Caco-2 (cell line): ENCODE data around the gene PLPP2. TPM values are rescaled to one million over a fixed set of nuclear protein-coding genes. Genes with fewer than 3 reads are reported as not detected.

Experiments
- BruUV-seq: library from RNA; stranded (reverse); fragments of 400-500 nt; replicated peaks from 2 replicates; lab custom pipeline; 2021; lab: Mats Ljungman, UMichigan
- CTCF ChIA-PET: fragments of 300-600 bp; sonication (Branson Sonifier 250); formaldehyde crosslinking; loops from one replicate; lab custom pipeline; 2022; ENCODE audit warnings: antibody characterized with exemption; lab: Charles Lee
- POLR2A ChIA-PET: fragments of 300-600 bp; sonication (Branson Sonifier 250); formaldehyde crosslinking; loops from one replicate; lab custom pipeline; 2022; ENCODE audit warnings: antibody characterized with exemption; lab: Charles Lee
- DNase-seq, 2 experiments: peaks; one replicate each; pipeline versions ENCODE4 v3.0.0 to v3.0.0-alpha.2; 2020 to 2022
- H3K27me3 ChIP-seq: replicated peaks from 2 replicates; pipeline ENCODE4 v1.6.0; 2011; ENCODE audit warnings: low read length; ENCODE audit not compliant: control insufficient read depth, insufficient read depth
- H3K36me3 ChIP-seq: 2 replicates; pipeline ENCODE4 v1.5.1; 2011; ENCODE audit warnings: low read length; ENCODE audit not compliant: control insufficient read depth, insufficient read depth
- H3K4me1 ChIP-seq: fragments of 250-450 bp; sonication (Bioruptor Pico); 2 replicates; pipeline ENCODE4 v1.5.1; 2020; ENCODE audit warnings: mild to moderate bottlenecking
- H3K4me3 ChIP-seq: 2 replicates; pipeline ENCODE4 v1.5.1; 2011; ENCODE audit warnings: low read depth, mild to moderate bottlenecking, control low read depth, low read length
- H3K9me3 ChIP-seq: fragments of 250-450 bp; sonication (Bioruptor Pico); 2 replicates; pipeline ENCODE4 v1.5.1; 2020; ENCODE audit warnings: mild to moderate bottlenecking, moderate library complexity
- H3K27ac Mint-ChIP-seq: one replicate; pipeline ENCODE4 v1.8.0; 2022; ENCODE audit warnings: mixed read lengths; ENCODE audit not compliant: unreplicated experiment
- H3K27me3 Mint-ChIP-seq: one replicate; pipeline ENCODE4 v1.8.0; 2022; ENCODE audit warnings: mixed read lengths; ENCODE audit not compliant: insufficient read depth, unreplicated experiment
- H3K36me3 Mint-ChIP-seq: one replicate; pipeline ENCODE4 v1.8.0; 2022; ENCODE audit warnings: mild to moderate bottlenecking, mixed read lengths; ENCODE audit not compliant: insufficient read depth, unreplicated experiment
- H3K4me1 Mint-ChIP-seq: one replicate; pipeline ENCODE4 v1.8.0; 2022; ENCODE audit warnings: low read depth, mixed read lengths; ENCODE audit not compliant: unreplicated experiment
- H3K4me3 Mint-ChIP-seq: one replicate; pipeline ENCODE4 v1.8.0; 2022; ENCODE audit warnings: mild to moderate bottlenecking, moderate library complexity, mixed read lengths; ENCODE audit not compliant: unreplicated experiment
- H3K9me3 Mint-ChIP-seq: one replicate; pipeline ENCODE4 v1.8.0; 2022; ENCODE audit warnings: mixed read lengths; ENCODE audit not compliant: unreplicated experiment
- CTCF ChIP-seq, 2 experiments: fragments of 200-600 bp in 1 of 2; IDR thresholded peaks; 1 replicate in 1 of 2; 2 replicates in 1 of 2; pipeline versions ENCODE4 v1.5.1 to v1.8.0; 2011 to 2022; ENCODE audit warnings: antibody characterized with exemption in 1 of 2, control low read depth in 1 of 2, inconsistent platforms in 1 of 2, low read depth in 1 of 2, low read length in 1 of 2, mild to moderate bottlenecking in 1 of 2, moderate library complexity in 1 of 2; ENCODE audit not compliant: insufficient read depth in 1 of 2, severe bottlenecking in 1 of 2, unreplicated experiment in 1 of 2
- intact Hi-C: fragments of 100-400 bp; cut with micrococcal nuclease; formaldehyde crosslinking; loops from one replicate; pipeline ENCODE4 v1.10.0; 2022; ENCODE audit not compliant: unreplicated experiment
- total RNA-seq: library from RNA; stranded (reverse); gene quantifications from 2 replicates; pipeline ENCODE4 v1.2.3, GENCODE V29; 2022

The PLPP2 gene
- total RNA-seq, 1 experiment from 2014 or later = 29.6 TPM

GRCh38 chr19:292951-293350 lies 1.7 kb upstream of the PLPP2 start:
- Mint-ChIP-seq H3K36me3 (peaks cover 13% of the 10 kb centered on the region), H3K27me3 (no peaks in the 10 kb centered on the region), H3K27ac (no peak overlapping the region), H3K9me3 (no peaks in the 10 kb centered on the region), H3K4me3 (peak overlapping the region; percentile 49), H3K4me1 (no peaks in the 10 kb centered on the region)
- Histone ChIP-seq H3K4me3 (no peak overlapping the region), H3K4me1 (peaks cover 34% of the 10 kb centered on the region), H3K36me3 (no peaks in the 10 kb centered on the region), H3K27me3 (no peaks in the 10 kb centered on the region), H3K9me3 (no peaks in the 10 kb centered on the region)
- CTCF ChIA-PET = no interaction called here
- POLR2A ChIA-PET = no interaction called here
- no TSS peak for BruUV-seq
- no peak for DNase-seq
- no peak for TF ChIP-seq CTCF (IDR thresholded peaks at IDR 0.05; ENCODE audit: insufficient read depth in 1 of 2, low read depth in 1 of 2, low read length in 1 of 2, severe bottlenecking in 1 of 2, unreplicated experiment in 1 of 2)
- intact Hi-C loops = no loop called here

- Histone ChIP-seq H3K36me3 (no peaks in the 10 kb centered on the region), H3K9me3 (no peaks in the 10 kb centered on the region), H3K4me3 (no peak overlapping the region), H3K4me1 (peaks cover 34% of the 10 kb centered on the region), H3K27me3 (no peaks in the 10 kb centered on the region)
- H3K27ac Mint-ChIP-seq = no peak overlapping the region
- no peaks in the 10 kb centered on the region for H3K27me3 Mint-ChIP-seq
- TF ChIP-seq CTCF (IDR thresholded peaks at IDR 0.05; ENCODE audit: insufficient read depth in 1 of 2, low read depth in 1 of 2, low read length in 1 of 2, severe bottlenecking in 1 of 2, unreplicated experiment in 1 of 2) = no peak
- peaks cover 13% of the 10 kb centered on the region for H3K36me3 Mint-ChIP-seq
- intact Hi-C loops = no loop called here
- ChIA-PET POLR2A (no interaction called here), CTCF (no interaction called here)
- no TSS peak for BruUV-seq
- H3K4me3 Mint-ChIP-seq = peak overlapping the region; percentile 49
- H3K4me1 Mint-ChIP-seq = no peaks in the 10 kb centered on the region
- no peak for DNase-seq
- H3K9me3 Mint-ChIP-seq = no peaks in the 10 kb centered on the region
These were observed 1.2 kb upstream of the PLPP2 start for GRCh38 chr19:292281-292884.

GRCh38 chr19:291561-292280 lies 518 bp upstream of the PLPP2 start:
- TF ChIP-seq CTCF (IDR thresholded peaks at IDR 0.05; ENCODE audit: insufficient read depth in 1 of 2, low read depth in 1 of 2, low read length in 1 of 2, severe bottlenecking in 1 of 2, unreplicated experiment in 1 of 2) = no peak
- Histone ChIP-seq H3K4me3 (no peak overlapping the region), H3K9me3 (no peaks in the 10 kb centered on the region), H3K36me3 (no peaks in the 10 kb centered on the region), H3K27me3 (no peaks in the 10 kb centered on the region), H3K4me1 (peaks cover 34% of the 10 kb centered on the region)
- Mint-ChIP-seq H3K36me3 (peaks cover 13% of the 10 kb centered on the region), H3K9me3 (no peaks in the 10 kb centered on the region), H3K4me3 (peak overlapping the region; percentile 49), H3K27me3 (no peaks in the 10 kb centered on the region), H3K27ac (no peak overlapping the region), H3K4me1 (no peaks in the 10 kb centered on the region)
- ChIA-PET CTCF (no interaction called here), POLR2A (no interaction called here)
- DNase-seq = no peak
- intact Hi-C loops = no loop called here
- BruUV-seq = no TSS peak
